PFSK-1 (cell line): ENCODE results near the gene APBB2.

Source experiments
- FOXP2 ChIP-seq: optimal IDR thresholded peaks from 2 replicates; pipeline ENCODE3; 2011; ENCODE audit warnings: borderline replicate concordance, control low read depth, inconsistent platforms; ENCODE audit not compliant: insufficient read depth; ENCODE audit errors: extremely low read length, extremely low read depth
- POLR2AphosphoS5 ChIP-seq: IDR thresholded peaks from 2 replicates; pipeline ENCODE4 v1.6.1; 2012; ENCODE audit warnings: low read depth, mild to moderate bottlenecking, control low read depth, low read length, moderate library complexity
- SIN3A ChIP-seq: IDR thresholded peaks from 2 replicates; pipeline ENCODE4 v1.6.1; 2012; ENCODE audit warnings: mild to moderate bottlenecking, low read length, moderate library complexity, borderline replicate concordance; ENCODE audit not compliant: insufficient read depth
- TAF1 ChIP-seq: IDR thresholded peaks from 2 replicates; pipeline ENCODE4 v1.6.1; 2012; ENCODE audit warnings: low read length, control low read depth, borderline replicate concordance; ENCODE audit not compliant: insufficient read depth
- TF ChIP-seq, protein P1 (sequence below), 2 experiments: IDR thresholded peaks; 2 replicates each; pipeline versions ENCODE4 v1.6.1 to v1.8.0; 2011 to 2012; ENCODE audit warnings: low read depth in 2 of 2, low read length in 2 of 2, control low read depth in 1 of 2, inconsistent platforms in 1 of 2, mild to moderate bottlenecking in 1 of 2, moderate library complexity in 1 of 2; ENCODE audit not compliant: insufficient read depth in 1 of 2

APBB2 gene

DNA sequence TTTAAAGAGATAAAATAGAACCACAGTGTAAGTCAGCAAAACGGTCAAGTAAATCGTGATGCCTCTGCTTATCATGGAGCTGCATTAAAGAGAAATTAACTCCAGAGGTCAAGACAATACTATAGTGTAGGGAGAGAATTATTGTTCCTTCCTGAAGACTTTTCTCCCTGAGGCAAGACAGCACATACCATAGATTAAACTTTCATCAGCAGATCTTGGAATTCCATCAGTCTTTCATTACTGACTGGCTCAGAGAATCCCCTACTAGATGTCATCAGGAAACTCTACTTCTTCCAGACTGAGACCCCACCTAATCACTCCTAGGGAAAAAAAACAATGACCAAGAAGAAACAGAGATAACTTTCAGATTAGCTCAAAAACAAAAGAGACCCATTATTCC, 333.2 kb downstream of the APBB2 start:
- no peak for TF ChIP-seq TAF1

- TF ChIP-seq SIN3A (no peak), FOXP2 (no peak), TAF1 (no peak), POLR2AphosphoS5 (no peak)
- TF ChIP-seq, protein P1, sequence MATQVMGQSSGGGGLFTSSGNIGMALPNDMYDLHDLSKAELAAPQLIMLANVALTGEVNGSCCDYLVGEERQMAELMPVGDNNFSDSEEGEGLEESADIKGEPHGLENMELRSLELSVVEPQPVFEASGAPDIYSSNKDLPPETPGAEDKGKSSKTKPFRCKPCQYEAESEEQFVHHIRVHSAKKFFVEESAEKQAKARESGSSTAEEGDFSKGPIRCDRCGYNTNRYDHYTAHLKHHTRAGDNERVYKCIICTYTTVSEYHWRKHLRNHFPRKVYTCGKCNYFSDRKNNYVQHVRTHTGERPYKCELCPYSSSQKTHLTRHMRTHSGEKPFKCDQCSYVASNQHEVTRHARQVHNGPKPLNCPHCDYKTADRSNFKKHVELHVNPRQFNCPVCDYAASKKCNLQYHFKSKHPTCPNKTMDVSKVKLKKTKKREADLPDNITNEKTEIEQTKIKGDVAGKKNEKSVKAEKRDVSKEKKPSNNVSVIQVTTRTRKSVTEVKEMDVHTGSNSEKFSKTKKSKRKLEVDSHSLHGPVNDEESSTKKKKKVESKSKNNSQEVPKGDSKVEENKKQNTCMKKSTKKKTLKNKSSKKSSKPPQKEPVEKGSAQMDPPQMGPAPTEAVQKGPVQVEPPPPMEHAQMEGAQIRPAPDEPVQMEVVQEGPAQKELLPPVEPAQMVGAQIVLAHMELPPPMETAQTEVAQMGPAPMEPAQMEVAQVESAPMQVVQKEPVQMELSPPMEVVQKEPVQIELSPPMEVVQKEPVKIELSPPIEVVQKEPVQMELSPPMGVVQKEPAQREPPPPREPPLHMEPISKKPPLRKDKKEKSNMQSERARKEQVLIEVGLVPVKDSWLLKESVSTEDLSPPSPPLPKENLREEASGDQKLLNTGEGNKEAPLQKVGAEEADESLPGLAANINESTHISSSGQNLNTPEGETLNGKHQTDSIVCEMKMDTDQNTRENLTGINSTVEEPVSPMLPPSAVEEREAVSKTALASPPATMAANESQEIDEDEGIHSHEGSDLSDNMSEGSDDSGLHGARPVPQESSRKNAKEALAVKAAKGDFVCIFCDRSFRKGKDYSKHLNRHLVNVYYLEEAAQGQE (IDR thresholded peaks at IDR 0.05; ENCODE audit: insufficient read depth in 1 of 2, low read depth in 2 of 2, low read length in 2 of 2): no peak
These were observed 335.7 kb downstream of the APBB2 start for GRCh38 chr4:40878548-40879055.

- TF ChIP-seq, protein P1 (IDR thresholded peaks at IDR 0.05; ENCODE audit: insufficient read depth in 1 of 2, low read depth in 2 of 2, low read length in 2 of 2): no peak
- TF ChIP-seq FOXP2: no peak
- TF ChIP-seq TAF1: no peak
- TF ChIP-seq SIN3A: no peak
- no peak for TF ChIP-seq POLR2AphosphoS5
These were observed 337.3 kb downstream of the APBB2 start for GRCh38 chr4:40877081-40877480.

DNA sequence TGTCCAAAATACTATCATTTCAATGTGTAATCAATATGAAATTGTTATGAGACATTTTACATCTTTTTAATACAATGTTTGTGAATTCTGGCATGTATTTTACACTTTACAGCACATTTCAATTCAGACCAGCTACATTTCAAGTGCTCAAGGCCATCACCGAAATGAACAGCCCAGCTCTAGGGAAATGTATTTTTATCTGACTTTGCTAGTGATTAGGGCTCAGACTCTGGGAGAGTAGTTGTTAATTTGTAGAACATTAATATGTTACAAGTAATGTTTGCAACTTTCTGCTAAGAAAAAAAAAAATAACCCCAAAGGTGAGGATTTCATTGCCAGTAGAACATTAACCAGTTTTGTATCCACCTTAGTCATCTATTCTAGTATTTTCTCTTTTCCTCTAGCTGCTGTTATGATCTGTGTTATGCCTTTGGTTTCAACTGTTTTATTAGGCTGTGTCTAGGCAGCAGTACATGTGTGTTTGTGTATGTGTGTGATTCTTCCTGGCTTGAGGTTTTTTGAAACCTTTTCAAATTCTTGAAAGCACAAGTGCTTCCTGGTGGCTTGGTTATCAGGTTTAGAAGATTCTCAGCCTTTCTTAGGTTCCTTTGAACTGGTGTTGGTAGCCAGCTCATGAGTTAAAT, 338.7 kb downstream of the APBB2 start:
- TF ChIP-seq FOXP2 (no peak), TAF1 (no peak), SIN3A (no peak), POLR2AphosphoS5 (no peak)
- TF ChIP-seq, protein P1 (IDR thresholded peaks at IDR 0.05; ENCODE audit: insufficient read depth in 1 of 2, low read depth in 2 of 2, low read length in 2 of 2): no peak

DNA sequence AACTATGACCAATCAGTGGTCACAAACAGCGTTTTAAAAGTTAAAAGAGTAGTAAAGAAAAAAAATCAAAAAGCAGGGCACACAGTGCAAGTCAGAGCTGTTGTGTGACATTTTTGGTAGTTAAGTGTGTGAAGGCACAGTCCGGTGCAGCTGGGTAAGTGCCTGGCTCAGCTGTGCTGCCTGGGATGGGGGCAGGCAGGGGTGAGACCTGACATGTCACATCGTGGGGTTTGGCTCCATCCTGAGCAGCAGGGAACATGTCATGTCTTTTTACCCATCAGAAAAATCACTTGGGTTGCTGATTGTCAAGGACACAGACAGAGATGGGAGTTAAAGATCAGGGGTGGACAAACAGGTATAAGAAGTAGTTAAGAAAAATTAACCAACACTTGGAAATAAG, 339.4 kb downstream of the APBB2 start:
- TF ChIP-seq FOXP2 (no peak), SIN3A (no peak), POLR2AphosphoS5 (no peak), TAF1 (no peak)
- TF ChIP-seq, protein P1 (IDR thresholded peaks at IDR 0.05; ENCODE audit: insufficient read depth in 1 of 2, low read depth in 2 of 2, low read length in 2 of 2): no peak
